Sigmoid colon (tissue), 4 donors: ENCODE measurements around the gene TXN.

ENCODE experiments used
- EP300 ChIP-seq, 4 donors: sonication (generic); formaldehyde crosslinking; IDR thresholded peaks; one replicate each; pipeline ENCODE4 v1.6.1; 2017; ENCODE audit warnings: antibody characterized with exemption in 4 of 4
- POLR2A ChIP-seq, 2 donors: fragments of 450-650 bp; IDR thresholded peaks; one replicate each; pipeline ENCODE4 v1.6.1; 2016; ENCODE audit warnings: antibody characterized with exemption in 2 of 2, mild to moderate bottlenecking in 2 of 2, moderate library complexity in 2 of 2
- POLR2AphosphoS5 ChIP-seq, 4 donors: sonication (generic); formaldehyde crosslinking; IDR thresholded peaks; one replicate each; pipeline ENCODE4 v1.6.1; 2017; ENCODE audit warnings: antibody characterized with exemption in 4 of 4
- TF ChIP-seq, protein P1 (sequence below), 4 experiments: fragments of 450-650 bp in 3 of 4; fragments of 200-600 bp in 1 of 4; IDR thresholded peaks; one replicate each; pipeline ENCODE4 v1.5.1; 2016 to 2019; ENCODE audit warnings: antibody characterized with exemption in 4 of 4, mild to moderate bottlenecking in 3 of 4, moderate library complexity in 2 of 4

- TF ChIP-seq, protein P1, sequence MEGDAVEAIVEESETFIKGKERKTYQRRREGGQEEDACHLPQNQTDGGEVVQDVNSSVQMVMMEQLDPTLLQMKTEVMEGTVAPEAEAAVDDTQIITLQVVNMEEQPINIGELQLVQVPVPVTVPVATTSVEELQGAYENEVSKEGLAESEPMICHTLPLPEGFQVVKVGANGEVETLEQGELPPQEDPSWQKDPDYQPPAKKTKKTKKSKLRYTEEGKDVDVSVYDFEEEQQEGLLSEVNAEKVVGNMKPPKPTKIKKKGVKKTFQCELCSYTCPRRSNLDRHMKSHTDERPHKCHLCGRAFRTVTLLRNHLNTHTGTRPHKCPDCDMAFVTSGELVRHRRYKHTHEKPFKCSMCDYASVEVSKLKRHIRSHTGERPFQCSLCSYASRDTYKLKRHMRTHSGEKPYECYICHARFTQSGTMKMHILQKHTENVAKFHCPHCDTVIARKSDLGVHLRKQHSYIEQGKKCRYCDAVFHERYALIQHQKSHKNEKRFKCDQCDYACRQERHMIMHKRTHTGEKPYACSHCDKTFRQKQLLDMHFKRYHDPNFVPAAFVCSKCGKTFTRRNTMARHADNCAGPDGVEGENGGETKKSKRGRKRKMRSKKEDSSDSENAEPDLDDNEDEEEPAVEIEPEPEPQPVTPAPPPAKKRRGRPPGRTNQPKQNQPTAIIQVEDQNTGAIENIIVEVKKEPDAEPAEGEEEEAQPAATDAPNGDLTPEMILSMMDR (IDR thresholded peaks at IDR 0.05), result no peak
- TF ChIP-seq EP300 (IDR thresholded peaks at IDR 0.05) (no peak), POLR2AphosphoS5 (IDR thresholded peaks at IDR 0.05) (no peak), POLR2A (IDR thresholded peaks at IDR 0.05) (no peak)
These were observed 4.6 kb upstream of the TXN start for GRCh38 chr9:110260911-110261310.
